HG02870 (cell line): ENCODE data around the gene XDH.

ENCODE experiments used
- ATAC-seq: cut with Tn5 transposase; IDR thresholded peaks from one replicate; pipeline ENCODE4 v1.9.1; 2021; ENCODE audit warnings: mild to moderate bottlenecking, moderate library complexity; ENCODE audit not compliant: unreplicated experiment

Gene XDH

DNA sequence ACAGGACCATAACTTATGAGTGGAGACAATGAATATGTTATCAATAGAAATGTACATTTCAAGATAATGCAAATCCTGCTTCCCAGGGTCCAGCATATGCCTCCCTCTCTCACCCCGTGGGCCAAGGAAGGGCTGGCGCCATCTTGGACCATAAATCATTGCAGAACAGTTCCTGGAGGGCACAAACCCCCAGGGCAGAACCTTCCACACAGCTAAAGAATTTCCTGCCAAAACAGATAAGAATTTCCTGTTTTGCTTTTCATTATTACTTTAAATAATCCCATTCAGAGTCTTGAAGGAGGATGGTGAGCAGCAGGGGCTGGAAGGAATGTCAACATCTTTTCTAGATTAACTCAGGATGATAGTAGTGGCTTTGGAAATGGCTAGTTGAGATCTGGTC lies 126.9 kb downstream of the XDH start:
- no peak for ATAC-seq

DNA sequence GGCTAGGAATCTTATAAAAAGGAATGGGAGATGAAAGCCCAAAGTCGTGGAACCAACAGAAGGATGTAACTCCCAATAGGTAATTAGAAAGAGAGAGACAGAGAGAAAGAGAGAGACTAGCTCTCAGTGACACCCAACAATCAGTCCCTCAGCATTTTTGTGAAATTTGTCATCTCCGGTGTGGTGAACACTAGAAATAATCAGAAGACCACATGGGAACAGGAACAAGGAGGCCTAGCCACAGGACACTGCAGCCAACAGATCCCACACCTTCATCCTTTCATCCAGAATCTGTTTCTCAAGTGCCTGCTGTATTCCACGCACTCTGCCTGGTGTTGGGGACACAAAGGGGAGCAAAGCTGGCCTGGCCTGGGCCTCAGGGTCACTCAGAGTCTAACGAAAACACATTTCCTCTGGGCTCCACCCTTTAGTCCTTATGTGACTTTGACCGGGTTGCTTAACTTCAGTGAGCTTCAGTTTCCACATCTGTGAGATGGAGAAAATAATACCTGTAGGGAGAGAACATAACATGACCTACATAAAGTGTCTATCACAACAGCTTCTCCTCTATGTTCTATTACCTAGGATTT lies 127.5 kb downstream of the XDH start:
- no peak for ATAC-seq

- ATAC-seq: no peak
Measured at GRCh38 chr2:31286230-31286629, 128.3 kb downstream of the XDH start.
